Measurements from ENCODE around the gene BEST4. TPM values are rescaled to one million over a fixed set of nuclear protein-coding genes. Genes with fewer than 3 reads are reported as not detected.

The BEST4 gene
- total and polyA plus RNA-seq, 2 of the 13 experiments (the other 11 are each of a cell fraction or from before 2014, with no cell fraction given): 0.77 to 1.4 TPM

DNA sequence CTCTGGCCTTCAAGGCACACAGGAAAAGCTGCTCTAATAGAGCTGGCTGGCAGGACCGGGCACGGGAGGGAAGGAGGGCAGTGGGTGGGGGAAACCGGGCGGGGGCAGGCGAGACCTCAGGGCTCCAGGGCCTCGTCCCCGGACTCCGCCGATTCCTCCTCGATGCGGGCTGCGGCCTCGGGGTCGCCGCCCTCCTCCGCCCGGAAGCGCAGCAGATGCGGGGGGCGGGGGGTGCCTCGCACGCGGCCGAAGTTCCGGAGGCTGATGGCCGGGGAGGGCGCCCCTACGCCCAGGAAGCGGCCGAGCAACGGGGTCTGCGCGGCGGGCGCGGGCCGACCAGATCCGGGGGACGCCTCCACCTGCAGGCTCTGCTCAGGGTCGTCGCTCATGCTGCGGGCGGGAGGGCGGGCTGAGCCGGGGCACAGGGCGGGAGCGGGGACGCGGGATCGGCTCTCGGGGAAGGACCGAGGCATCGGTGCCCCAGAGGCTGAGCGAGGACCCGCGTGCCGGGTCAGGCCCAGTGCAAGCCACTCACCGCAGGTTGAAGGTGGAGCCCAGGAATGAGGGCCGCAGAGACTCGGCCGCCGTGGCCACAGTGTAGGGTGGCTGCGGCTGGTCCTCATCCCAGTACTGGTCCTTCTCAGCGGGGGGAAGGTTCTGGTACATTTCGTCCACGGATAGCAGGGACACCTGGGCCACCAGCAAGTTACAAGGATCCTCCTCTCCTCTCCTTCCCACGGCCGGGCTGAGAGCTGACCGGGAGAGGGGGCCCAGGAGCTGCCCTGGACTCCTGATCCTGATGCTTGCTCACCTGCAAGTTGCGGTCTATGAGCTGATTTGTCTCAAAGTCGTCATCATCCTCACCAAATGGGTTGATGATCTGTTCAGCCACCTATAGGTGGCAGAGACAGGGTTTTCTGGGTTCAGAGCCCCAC is 3.6 kb downstream of the BEST4 start (continued):
- no peak; the same call in 1 of the 2 replicates for TF ChIP-seq SMYD3 (CRISPR knock-in tag; IDR thresholded peaks at IDR 0.05)
- TF ChIP-seq, protein P1, sequence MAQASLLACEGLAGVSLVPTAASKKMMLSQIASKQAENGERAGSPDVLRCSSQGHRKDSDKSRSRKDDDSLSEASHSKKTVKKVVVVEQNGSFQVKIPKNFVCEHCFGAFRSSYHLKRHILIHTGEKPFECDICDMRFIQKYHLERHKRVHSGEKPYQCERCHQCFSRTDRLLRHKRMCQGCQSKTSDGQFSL (CRISPR knock-in tag; IDR thresholded peaks at IDR 0.05): 0 out of 2 replicates have a peak, but pooled peaks have one; percentile 73
- no peak for TF ChIP-seq ZNF737 (CRISPR knock-in tag; IDR thresholded peaks at IDR 0.05; ENCODE audit: borderline replicate concordance)
- TF ChIP-seq ZSCAN9 (CRISPR knock-in tag; IDR thresholded peaks at IDR 0.05; ENCODE audit: borderline replicate concordance): 0 out of 2 replicates have a peak, but pooled peaks have one; percentile 36
- no peak for TF ChIP-seq HOXD1 (CRISPR knock-in tag; IDR thresholded peaks at IDR 0.05)
- TF ChIP-seq FIP1L1 (IDR thresholded peaks at IDR 0.05; ENCODE audit: borderline replicate concordance, insufficient read depth, low read depth, low read length): no peak
- peak; percentile 51; the same call in 1 of the 2 replicates for TF ChIP-seq TMF1 (CRISPR knock-in tag; IDR thresholded peaks at IDR 0.05; ENCODE audit: low read depth)
- TF ChIP-seq ZNF317 (CRISPR knock-in tag; IDR thresholded peaks at IDR 0.05): no peak; the same call in 1 of the 2 replicates
- TF ChIP-seq MTF1 (CRISPR knock-in tag; IDR thresholded peaks at IDR 0.05): no peak
- no peak; the same call in 1 of the 2 replicates for TF ChIP-seq ZSCAN20 (CRISPR knock-in tag; IDR thresholded peaks at IDR 0.05; ENCODE audit: borderline replicate concordance)
- TF ChIP-seq, protein P2, sequence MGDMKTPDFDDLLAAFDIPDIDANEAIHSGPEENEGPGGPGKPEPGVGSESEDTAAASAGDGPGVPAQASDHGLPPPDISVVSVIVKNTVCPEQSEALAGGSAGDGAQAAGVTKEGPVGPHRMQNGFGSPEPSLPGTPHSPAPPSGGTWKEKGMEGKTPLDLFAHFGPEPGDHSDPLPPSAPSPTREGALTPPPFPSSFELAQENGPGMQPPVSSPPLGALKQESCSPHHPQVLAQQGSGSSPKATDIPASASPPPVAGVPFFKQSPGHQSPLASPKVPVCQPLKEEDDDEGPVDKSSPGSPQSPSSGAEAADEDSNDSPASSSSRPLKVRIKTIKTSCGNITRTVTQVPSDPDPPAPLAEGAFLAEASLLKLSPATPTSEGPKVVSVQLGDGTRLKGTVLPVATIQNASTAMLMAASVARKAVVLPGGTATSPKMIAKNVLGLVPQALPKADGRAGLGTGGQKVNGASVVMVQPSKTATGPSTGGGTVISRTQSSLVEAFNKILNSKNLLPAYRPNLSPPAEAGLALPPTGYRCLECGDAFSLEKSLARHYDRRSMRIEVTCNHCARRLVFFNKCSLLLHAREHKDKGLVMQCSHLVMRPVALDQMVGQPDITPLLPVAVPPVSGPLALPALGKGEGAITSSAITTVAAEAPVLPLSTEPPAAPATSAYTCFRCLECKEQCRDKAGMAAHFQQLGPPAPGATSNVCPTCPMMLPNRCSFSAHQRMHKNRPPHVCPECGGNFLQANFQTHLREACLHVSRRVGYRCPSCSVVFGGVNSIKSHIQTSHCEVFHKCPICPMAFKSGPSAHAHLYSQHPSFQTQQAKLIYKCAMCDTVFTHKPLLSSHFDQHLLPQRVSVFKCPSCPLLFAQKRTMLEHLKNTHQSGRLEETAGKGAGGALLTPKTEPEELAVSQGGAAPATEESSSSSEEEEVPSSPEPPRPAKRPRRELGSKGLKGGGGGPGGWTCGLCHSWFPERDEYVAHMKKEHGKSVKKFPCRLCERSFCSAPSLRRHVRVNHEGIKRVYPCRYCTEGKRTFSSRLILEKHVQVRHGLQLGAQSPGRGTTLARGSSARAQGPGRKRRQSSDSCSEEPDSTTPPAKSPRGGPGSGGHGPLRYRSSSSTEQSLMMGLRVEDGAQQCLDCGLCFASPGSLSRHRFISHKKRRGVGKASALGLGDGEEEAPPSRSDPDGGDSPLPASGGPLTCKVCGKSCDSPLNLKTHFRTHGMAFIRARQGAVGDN (CRISPR knock-in tag; IDR thresholded peaks at IDR 0.05): peak; percentile 97
- TF ChIP-seq SMAD1 (CRISPR knock-in tag; IDR thresholded peaks at IDR 0.05; ENCODE audit: borderline replicate concordance, low read depth): no peak
- TF ChIP-seq, protein P3, sequence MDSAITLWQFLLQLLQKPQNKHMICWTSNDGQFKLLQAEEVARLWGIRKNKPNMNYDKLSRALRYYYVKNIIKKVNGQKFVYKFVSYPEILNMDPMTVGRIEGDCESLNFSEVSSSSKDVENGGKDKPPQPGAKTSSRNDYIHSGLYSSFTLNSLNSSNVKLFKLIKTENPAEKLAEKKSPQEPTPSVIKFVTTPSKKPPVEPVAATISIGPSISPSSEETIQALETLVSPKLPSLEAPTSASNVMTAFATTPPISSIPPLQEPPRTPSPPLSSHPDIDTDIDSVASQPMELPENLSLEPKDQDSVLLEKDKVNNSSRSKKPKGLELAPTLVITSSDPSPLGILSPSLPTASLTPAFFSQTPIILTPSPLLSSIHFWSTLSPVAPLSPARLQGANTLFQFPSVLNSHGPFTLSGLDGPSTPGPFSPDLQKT (CRISPR knock-in tag; IDR thresholded peaks at IDR 0.05; ENCODE audit: borderline replicate concordance): no peak
- peak; percentile 70 for TF ChIP-seq ARNTL (CRISPR knock-in tag; IDR thresholded peaks at IDR 0.05)
- TF ChIP-seq ZNF282 (IDR thresholded peaks at IDR 0.05; ENCODE audit: partially characterized antibody): no peak
- TF ChIP-seq KDM2A (CRISPR knock-in tag; IDR thresholded peaks at IDR 0.05; ENCODE audit: borderline replicate concordance, low read depth): peak; percentile 54
- TF ChIP-seq, protein P4, sequence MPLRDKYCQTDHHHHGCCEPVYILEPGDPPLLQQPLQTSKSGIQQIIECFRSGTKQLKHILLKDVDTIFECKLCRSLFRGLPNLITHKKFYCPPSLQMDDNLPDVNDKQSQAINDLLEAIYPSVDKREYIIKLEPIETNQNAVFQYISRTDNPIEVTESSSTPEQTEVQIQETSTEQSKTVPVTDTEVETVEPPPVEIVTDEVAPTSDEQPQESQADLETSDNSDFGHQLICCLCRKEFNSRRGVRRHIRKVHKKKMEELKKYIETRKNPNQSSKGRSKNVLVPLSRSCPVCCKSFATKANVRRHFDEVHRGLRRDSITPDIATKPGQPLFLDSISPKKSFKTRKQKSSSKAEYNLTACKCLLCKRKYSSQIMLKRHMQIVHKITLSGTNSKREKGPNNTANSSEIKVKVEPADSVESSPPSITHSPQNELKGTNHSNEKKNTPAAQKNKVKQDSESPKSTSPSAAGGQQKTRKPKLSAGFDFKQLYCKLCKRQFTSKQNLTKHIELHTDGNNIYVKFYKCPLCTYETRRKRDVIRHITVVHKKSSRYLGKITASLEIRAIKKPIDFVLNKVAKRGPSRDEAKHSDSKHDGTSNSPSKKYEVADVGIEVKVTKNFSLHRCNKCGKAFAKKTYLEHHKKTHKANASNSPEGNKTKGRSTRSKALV (CRISPR knock-in tag; IDR thresholded peaks at IDR 0.05): no peak
- TF ChIP-seq RARG (CRISPR knock-in tag; IDR thresholded peaks at IDR 0.05; ENCODE audit: low read depth): no peak
- peak; percentile 74; the same call in 1 of the 2 replicates for TF ChIP-seq CHCHD3 (CRISPR knock-in tag; IDR thresholded peaks at IDR 0.05)

All from HepG2 (cell line).